Heart right ventricle (tissue), 16 donors: ENCODE measurements around the gene DGKD. TPM values are rescaled to one million over a fixed set of nuclear protein-coding genes. Genes with fewer than 3 reads are reported as not detected.

Experiments used
- ATAC-seq, 8 donors: fragments of 200-7000 bp; cut with Tn5 transposase; one replicate each; pipeline ENCODE4 v1.9.1; 2020; ENCODE audit warnings: mild to moderate bottlenecking in 8 of 8, moderate library complexity in 8 of 8, moderate number of reproducible peaks in 1 of 8
- DNase-seq, 2 donors: peaks; one replicate each; pipeline ENCODE4 v3.0.0-alpha.2; 2020
- H3K27ac ChIP-seq, 10 donors: fragments of 200-600 bp; sonication (generic) in 2 of 10; one replicate each; pipeline versions ENCODE4 v1.5.0 to v1.8.0; 2020 to 2022; ENCODE audit warnings: mild to moderate bottlenecking in 3 of 10
- H3K27me3 ChIP-seq, 7 donors: fragments of 200-600 bp; one replicate each; pipeline ENCODE4 v1.8.0; 2021 to 2022; ENCODE audit warnings: mild to moderate bottlenecking in 2 of 7
- H3K36me3 ChIP-seq, 9 donors: fragments of 200-600 bp; sonication (generic) in 1 of 9; one replicate each; pipeline versions ENCODE4 v1.5.0 to v1.8.0; 2020 to 2022; ENCODE audit warnings: mild to moderate bottlenecking in 2 of 9
- H3K4me1 ChIP-seq, 9 donors: fragments of 200-600 bp; sonication (generic) in 1 of 9; one replicate each; pipeline versions ENCODE4 v1.5.0 to v1.8.0; 2020 to 2022; ENCODE audit warnings: mild to moderate bottlenecking in 4 of 9
- H3K4me3 ChIP-seq, 10 donors: fragments of 200-600 bp; sonication (generic) in 2 of 10; one replicate each; pipeline versions ENCODE4 v1.5.0 to v1.8.0; 2020 to 2022; ENCODE audit warnings: mild to moderate bottlenecking in 7 of 10, moderate library complexity in 2 of 10
- H3K9me3 ChIP-seq, 11 donors: fragments of 200-600 bp in 10 of 11; sonication (generic) in 2 of 11; one replicate each; pipeline versions ENCODE4 v1.5.0 to v1.8.0; 2013 to 2022; ENCODE audit warnings: mild to moderate bottlenecking in 2 of 11, control low read depth in 1 of 11, moderate library complexity in 1 of 11
- WGBS, 2 donors: extraction: QIAGEN DNeasy Blood & Tissue Kit; methylation state at CpG; one replicate each; pipeline ENCODE4 v1.1.7; 2013; ENCODE audit warnings: inconsistent platforms in 1 of 2; 5-methylcytosine and 5-hydroxymethylcytosine counted together
- intact Hi-C, 10 donors: fragments of 100-400 bp; cut with DNase I; formaldehyde crosslinking; loops; one replicate each; pipeline versions ENCODE4 v1.11.1 to v1.14.2; 2022
- polyA plus RNA-seq, 2 donors: library from polyadenylated mRNA; stranded (reverse); fragments of 200-250 nt; gene quantifications; one replicate each; pipeline ENCODE4 v1.2.3, GENCODE V29; 2013
- total RNA-seq, 10 donors: library from RNA; stranded (reverse); fragmentation: NEBNext Ultra II Directional in 3 of 10; extraction: Animal tissue kit (Norgen Biotek cat#: 25700) in 3 of 10; gene quantifications; one replicate each; pipeline versions ENCODE4 v1.2.1 to v1.2.4, GENCODE V29; 2021 to 2023
- TF ChIP-seq, protein P1 (sequence below), 9 donors: fragments of 200-600 bp; sonication (generic) in 2 of 9; IDR thresholded peaks; one replicate each; pipeline versions ENCODE4 v1.5.0 to v1.8.0; 2021 to 2022; ENCODE audit warnings: antibody characterized with exemption in 9 of 9, mild to moderate bottlenecking in 5 of 9, moderate library complexity in 1 of 9
- donor health status: Arrhythmogenic right ventricular cardiomyopathy.
- donor health status: ischemic (EF 13 %, LVEDD 7.1; RV severe dilation, severe dysfunction).
- donor health status: healthy with polysubstance abuse.
- donor health status: DM: no; HTN: yes; CAD: no.
- donor health status: DM: no; HTN: no; CAD: no.
- donor health status: ischemic (EF 25% LVEDD 6.9; RV normal size, moderate dysfunction).
- donor health status: ischemic (EF 25% LVEDD 5.7; RV mildly dilated, moderate dysfunction).
- donor health status: healthy.
- donor health status: DM: yes; HTN: yes; CAD: no.
- donor health status: Ischemic cardiomyopathy.
- donor health status: ischemic (EF 35%, LVEDD 5.7; RV mildly dilated, moderate dysfunction).
- donor health status: nonischemic (EF 11% LVEDD 7.7; RV severe dilation, severe dysfunction).
- donor health status: DM: yes; HTN: yes; CAD: no.
- donor health status: PGD.
- donor health status: ischemic (EF 29% LVEDD 5.4; RV normal size, mild dysfunction).
- donor health status: nonischemic (EF 23%, LVEDD 6.1; RV moderate dilation, normal function).

The DGKD gene
- total and polyA plus RNA-seq, 12 donors: 26.8 to 79.5 (median 44.7) TPM

DNA sequence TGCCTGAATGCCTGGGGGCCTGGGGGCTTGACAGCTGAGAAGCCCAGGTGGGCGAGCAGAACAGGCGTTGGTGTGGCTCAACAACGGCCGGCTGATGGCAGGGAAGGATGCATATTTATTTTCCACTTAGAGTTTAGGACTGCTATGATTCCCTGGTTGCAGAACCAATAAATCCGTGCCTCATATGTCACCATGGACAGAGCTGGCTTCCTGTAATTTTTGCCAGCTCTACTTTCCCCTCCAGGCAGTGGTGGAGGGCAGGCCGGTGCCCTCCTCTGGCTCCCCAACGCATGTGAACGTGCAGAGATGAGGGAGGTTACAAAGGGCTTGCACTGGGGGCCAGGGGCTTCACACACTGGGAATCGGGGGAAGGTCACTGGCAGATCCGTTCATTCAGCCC is 28.5 kb upstream of the DGKD start:
- H3K27me3 ChIP-seq: peaks cover 0 to 8% (median 0%) of the 10 kb centered on the region in 7 donors
- no peak for DNase-seq
- H3K4me1 ChIP-seq: peaks cover 0 to 12% (median 0%) of the 10 kb centered on the region in 9 donors
- TF ChIP-seq, protein P1, sequence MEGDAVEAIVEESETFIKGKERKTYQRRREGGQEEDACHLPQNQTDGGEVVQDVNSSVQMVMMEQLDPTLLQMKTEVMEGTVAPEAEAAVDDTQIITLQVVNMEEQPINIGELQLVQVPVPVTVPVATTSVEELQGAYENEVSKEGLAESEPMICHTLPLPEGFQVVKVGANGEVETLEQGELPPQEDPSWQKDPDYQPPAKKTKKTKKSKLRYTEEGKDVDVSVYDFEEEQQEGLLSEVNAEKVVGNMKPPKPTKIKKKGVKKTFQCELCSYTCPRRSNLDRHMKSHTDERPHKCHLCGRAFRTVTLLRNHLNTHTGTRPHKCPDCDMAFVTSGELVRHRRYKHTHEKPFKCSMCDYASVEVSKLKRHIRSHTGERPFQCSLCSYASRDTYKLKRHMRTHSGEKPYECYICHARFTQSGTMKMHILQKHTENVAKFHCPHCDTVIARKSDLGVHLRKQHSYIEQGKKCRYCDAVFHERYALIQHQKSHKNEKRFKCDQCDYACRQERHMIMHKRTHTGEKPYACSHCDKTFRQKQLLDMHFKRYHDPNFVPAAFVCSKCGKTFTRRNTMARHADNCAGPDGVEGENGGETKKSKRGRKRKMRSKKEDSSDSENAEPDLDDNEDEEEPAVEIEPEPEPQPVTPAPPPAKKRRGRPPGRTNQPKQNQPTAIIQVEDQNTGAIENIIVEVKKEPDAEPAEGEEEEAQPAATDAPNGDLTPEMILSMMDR (IDR thresholded peaks at IDR 0.05): no peak
- no peak overlapping the region for H3K4me3 ChIP-seq
- intact Hi-C loops: no loop called here
- H3K27ac ChIP-seq: no peak overlapping the region
- no peaks in the 10 kb centered on the region for H3K9me3 ChIP-seq
- ATAC-seq: no peak
- WGBS, 2 donors: 75 to 81% methylated on average over 10 of the region's 10 CpGs
- no peaks in the 10 kb centered on the region for H3K36me3 ChIP-seq

DNA sequence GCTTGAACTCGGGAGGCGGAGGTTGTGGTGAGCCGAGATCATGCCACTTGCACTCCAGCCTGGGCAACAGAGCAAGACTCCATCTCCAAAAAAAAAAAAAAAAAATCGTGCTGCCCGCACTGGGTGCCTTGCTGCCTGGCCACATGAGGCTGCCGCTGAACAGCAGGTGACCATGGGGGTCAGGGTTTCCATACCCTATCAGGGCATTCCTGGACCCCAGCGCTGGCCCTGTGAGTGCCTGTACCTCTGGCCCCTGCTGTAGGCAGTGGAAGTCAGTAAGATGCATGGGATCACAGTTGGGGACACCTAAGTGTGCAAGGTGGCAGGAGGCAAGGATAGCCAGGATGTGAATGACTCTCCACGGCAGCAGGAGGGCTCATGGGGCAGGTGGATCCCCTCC is 27.8 kb upstream of the DGKD start:
- no peak for DNase-seq
- intact Hi-C loops: no loop called here
- TF ChIP-seq, protein P1 (IDR thresholded peaks at IDR 0.05): no peak
- WGBS, 2 donors: 80 to 97% methylated on average over 8 of the region's 8 CpGs
- no peak overlapping the region for H3K4me3 ChIP-seq
- H3K27ac ChIP-seq: no peak overlapping the region
- peaks cover 0 to 5% (median 0%) of the 10 kb centered on the region in 7 donors for H3K27me3 ChIP-seq
- H3K9me3 ChIP-seq: no peaks in the 10 kb centered on the region
- ATAC-seq: no peak
- no peaks in the 10 kb centered on the region for H3K36me3 ChIP-seq
- H3K4me1 ChIP-seq: peaks cover 0 to 18% (median 0%) of the 10 kb centered on the region in 9 donors

DNA sequence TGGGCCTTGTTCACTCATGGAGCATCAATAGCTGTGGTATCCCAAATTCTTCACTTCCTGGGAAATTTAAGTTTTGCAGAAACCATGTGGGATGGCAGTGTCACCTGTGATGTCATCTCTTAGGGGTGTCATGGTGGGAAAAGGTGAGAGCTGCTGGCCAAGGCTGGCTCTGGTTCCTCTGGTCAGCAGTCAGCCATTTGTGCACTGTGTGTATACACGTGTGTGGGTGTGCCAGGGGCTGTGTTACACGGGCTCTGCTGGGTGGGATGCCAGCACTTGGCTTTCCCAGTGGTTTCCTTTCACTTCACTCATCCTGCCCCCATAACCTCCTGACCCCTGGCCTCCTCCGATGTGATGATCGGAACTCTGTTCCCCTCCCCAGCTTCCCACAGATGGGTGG is 25.4 kb upstream of the DGKD start:
- Histone ChIP-seq H3K27ac (no peak overlapping the region), H3K9me3 (no peaks in the 10 kb centered on the region), H3K4me1 (peaks cover 0 to 39% (median 0%) of the 10 kb centered on the region in 9 donors), H3K4me3 (no peak overlapping the region), H3K36me3 (no peaks in the 10 kb centered on the region), H3K27me3 (peaks cover 0 to 1% (median 0%) of the 10 kb centered on the region in 7 donors)
- DNase-seq (no peak), ATAC-seq (no peak)
- intact Hi-C loops: no loop called here
- TF ChIP-seq, protein P1 (IDR thresholded peaks at IDR 0.05): no peak
- WGBS, 2 donors: 70 to 71% methylated on average over 4 of the region's 4 CpGs

DNA sequence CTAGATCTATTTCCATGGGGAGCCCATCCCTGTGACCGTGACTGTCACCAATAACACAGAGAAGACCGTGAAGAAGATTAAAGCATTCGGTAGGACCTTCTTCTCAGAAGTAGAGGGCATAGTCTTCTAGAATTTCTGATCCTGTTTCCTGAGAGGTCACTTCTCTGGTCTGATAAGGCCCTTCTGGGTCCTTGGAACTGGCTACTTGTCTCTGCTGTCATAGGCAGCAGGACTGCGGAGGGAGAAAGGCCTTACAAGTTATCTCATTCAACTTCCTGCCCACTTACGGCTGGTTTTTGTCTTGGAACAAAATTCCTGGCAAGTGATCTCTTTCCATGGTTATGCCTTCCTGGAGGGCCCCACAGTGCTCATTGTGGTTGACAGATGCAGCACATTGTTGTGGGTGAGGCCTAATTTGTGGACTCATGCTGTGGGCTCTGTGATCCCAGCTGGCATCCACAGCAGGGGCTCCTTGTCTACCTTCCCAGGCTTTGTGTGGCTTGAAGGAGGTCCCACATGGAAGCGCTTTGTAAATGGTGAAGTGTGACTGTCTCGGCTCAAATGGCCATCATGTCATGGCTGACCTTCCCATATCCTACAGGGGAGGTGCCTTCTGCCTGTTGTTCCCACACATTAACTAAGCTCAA is 24.7 kb upstream of the DGKD start:
- Histone ChIP-seq H3K4me3 (no peak overlapping the region), H3K9me3 (no peaks in the 10 kb centered on the region), H3K27me3 (no peaks in the 10 kb centered on the region), H3K27ac (peak overlapping the region in 1 of 10 donors; percentile 31), H3K36me3 (no peaks in the 10 kb centered on the region), H3K4me1 (peaks cover 0 to 41% (median 0%) of the 10 kb centered on the region in 9 donors)
- ATAC-seq (peak in 3 of 8 donors; percentile 5 to 35 (median 14)), DNase-seq (no peak)
- TF ChIP-seq, protein P1 (IDR thresholded peaks at IDR 0.05): no peak
- WGBS, 2 donors: 60 to 63% methylated on average over 7 of the region's 7 CpGs
- intact Hi-C loops: no loop called here
